Astrocyte of the cerebellum (primary cell): ENCODE data around the gene EVC.

ENCODE experiments used
- DNase-seq: peaks from one replicate; pipeline ENCODE4 v3.0.0-alpha.2; 2011; ENCODE audit warnings: low read depth
- H3K4me3 ChIP-seq: 2 replicates; pipeline ENCODE4 v1.5.1; 2011; ENCODE audit warnings: mild to moderate bottlenecking, low read depth, low read length, moderate library complexity
- CTCF ChIP-seq: IDR thresholded peaks from 2 replicates; pipeline ENCODE4 v1.5.1; 2012; ENCODE audit warnings: low read length, low read depth, moderate library complexity, mild to moderate bottlenecking; ENCODE audit errors: missing control alignments
- in situ Hi-C: cut with HindIII; loops from 2 replicates; pipeline ENCODE4 v1.10.0; 2017; ENCODE audit warnings: low sequenced_read_pairs

EVC gene

GRCh38 chr4:5693871-5694270 is 17.1 kb upstream of the EVC start:
- DNase-seq: no peak
- in situ Hi-C loops: no loop called here
- no peak for TF ChIP-seq CTCF
- H3K4me3 ChIP-seq: no peak overlapping the region

- in situ Hi-C loops: no loop called here
These were observed 14.7 kb upstream of the EVC start for GRCh38 chr4:5696341-5696740.

GRCh38 chr4:5700459-5700858 is 10.5 kb upstream of the EVC start:
- no peak overlapping the region for H3K4me3 ChIP-seq
- DNase-seq: no peak
- in situ Hi-C loops: no loop called here
- no peak for TF ChIP-seq CTCF

More at GRCh38 chr4:5696341-5696740, 14.7 kb upstream of the EVC start:
- no peak for DNase-seq
- no peak for TF ChIP-seq CTCF
- H3K4me3 ChIP-seq: no peak overlapping the region

GRCh38 chr4:5701971-5702370 is 9.0 kb upstream of the EVC start:
- TF ChIP-seq CTCF: no peak
- no peak for DNase-seq
- in situ Hi-C loops: no loop called here
- no peak overlapping the region for H3K4me3 ChIP-seq

GRCh38 chr4:5703831-5704230 is 7.2 kb upstream of the EVC start:
- no peak for DNase-seq
- no peak for TF ChIP-seq CTCF
- no peak overlapping the region for H3K4me3 ChIP-seq
- in situ Hi-C loops: no loop called here

- in situ Hi-C loops: no loop called here
These were observed 6.7 kb upstream of the EVC start for GRCh38 chr4:5704276-5704675.

More at GRCh38 chr4:5704276-5704675, 6.7 kb upstream of the EVC start:
- H3K4me3 ChIP-seq: no peak overlapping the region
- DNase-seq: no peak
- TF ChIP-seq CTCF: no peak
